GM12878 (cell line): ENCODE data around the gene RASGEF1B. TPM values are rescaled to one million over a fixed set of nuclear protein-coding genes. Genes with fewer than 3 reads are reported as not detected.

Experiments
- ATAC-seq: fragments of 200-7000 bp; cut with Tn5 transposase; 3 replicates; pipeline ENCODE4 v1.9.1; 2020; ENCODE audit warnings: mild to moderate bottlenecking, moderate library complexity
- BruUV-seq: library from RNA; stranded (reverse); fragments of 400-500 nt; replicated peaks from 2 replicates; lab custom pipeline; 2021; lab: Mats Ljungman, UMichigan
- CTCF ChIA-PET: fragments of 300-600 bp; sonication (Branson Sonifier 250); formaldehyde crosslinking; extraction: SDS; loops from one replicate; lab custom pipeline; 2021; ENCODE audit warnings: inconsistent platforms; lab: Yijun Ruan, JAX
- POLR2A ChIA-PET: fragments of 350-600 bp; formaldehyde crosslinking; extraction: SDS; loops from one replicate; lab custom pipeline; 2021; ENCODE audit warnings: inconsistent platforms; lab: Charles Lee
- RAD21 ChIA-PET: fragments of 300-600 bp; sonication (Branson Sonifier 250); formaldehyde crosslinking; loops from one replicate; lab custom pipeline; 2023; ENCODE audit warnings: antibody characterized with exemption; ENCODE audit not compliant: unreplicated experiment; lab: Charles Lee
- SMC1A ChIA-PET: fragments of 300-600 bp; sonication (Branson Sonifier 250); formaldehyde crosslinking; loops from one replicate; lab custom pipeline; 2023; ENCODE audit not compliant: unreplicated experiment, uncharacterized antibody; lab: Charles Lee
- DNase-seq: peaks from one replicate; pipeline ENCODE4 v3.0.0-alpha.2; 2011; ENCODE audit warnings: low read depth, low spot score
- FAIRE-seq: peaks from 3 replicates; lab custom pipeline; 2011; peaks lifted over from hg19 to GRCh38; lab: Jason Lieb, UNC
- H2AFZ ChIP-seq: 2 replicates; pipeline ENCODE4 v1.6.0; 2011; ENCODE audit warnings: low read depth, low read length, control low read depth; ENCODE audit not compliant: control insufficient read depth
- H3K27ac ChIP-seq: 2 replicates; pipeline ENCODE4 v1.5.1; 2011; ENCODE audit warnings: control low read depth; ENCODE audit not compliant: control insufficient read depth, insufficient read depth
- H3K27me3 ChIP-seq, 2 experiments: replicated peaks in 1 of 2; 2 replicates each; pipeline versions ENCODE4 v1.6.0 to v1.6.1; 2011; ENCODE audit warnings: low read length in 1 of 2; ENCODE audit not compliant: control insufficient read depth in 2 of 2, insufficient read depth in 2 of 2
- H3K36me3 ChIP-seq, 2 experiments: 2 replicates each; pipeline ENCODE4 v1.5.1; 2011; ENCODE audit warnings: low read length in 1 of 2; ENCODE audit not compliant: control insufficient read depth in 2 of 2, insufficient read depth in 2 of 2
- H3K4me1 ChIP-seq: 2 replicates; pipeline ENCODE4 v1.6.1; 2011; ENCODE audit warnings: mild to moderate bottlenecking, low read length, moderate library complexity, mixed read lengths; ENCODE audit not compliant: control insufficient read depth, insufficient read depth
- H3K4me2 ChIP-seq: 2 replicates; pipeline ENCODE4 v1.6.0; 2011; ENCODE audit warnings: control low read depth; ENCODE audit not compliant: control insufficient read depth, insufficient read depth
- H3K4me3 ChIP-seq: fragments of 200-600 bp; sonication (generic); 2 replicates; pipeline ENCODE4 v1.5.1; 2016
- H3K79me2 ChIP-seq: 2 replicates; pipeline ENCODE4 v1.6.0; 2011; ENCODE audit warnings: low read length; ENCODE audit not compliant: control insufficient read depth, insufficient read depth
- H3K9ac ChIP-seq: 2 replicates; pipeline ENCODE4 v1.8.0; 2011; ENCODE audit warnings: low read length, control low read depth, mixed read lengths; ENCODE audit not compliant: control insufficient read depth, insufficient read depth
- H3K9me3 ChIP-seq: replicated peaks from 3 replicates; pipeline ENCODE4 v1.5.1; 2011; ENCODE audit warnings: mild to moderate bottlenecking, low read length; ENCODE audit not compliant: control insufficient read depth, insufficient read depth
- H4K20me1 ChIP-seq: 2 replicates; pipeline ENCODE4 v1.6.0; 2011; ENCODE audit not compliant: control insufficient read depth, insufficient read depth
- HDAC2 ChIP-seq: fragments of 200-600 bp; sonication (generic); IDR thresholded peaks from 2 replicates; pipeline ENCODE4 v1.6.1; 2017
- RUNX3 ChIP-seq: IDR thresholded peaks from 2 replicates; pipeline ENCODE4 v1.6.1; 2012; ENCODE audit warnings: low read length, inconsistent platforms
- SREBF1 ChIP-seq: IDR thresholded peaks from 2 replicates; pipeline ENCODE4 v1.6.1; 2012; ENCODE audit warnings: mild to moderate bottlenecking, low read length
- YBX1 ChIP-seq: fragments of 450-650 bp; IDR thresholded peaks from 2 replicates; pipeline ENCODE4 v1.6.1; 2016; ENCODE audit warnings: antibody characterized with exemption
- ZNF217 ChIP-seq: fragments of 450-650 bp; IDR thresholded peaks from 2 replicates; pipeline ENCODE4 v1.6.1; 2017; ENCODE audit warnings: antibody characterized with exemption, mild to moderate bottlenecking
- ZNF592 ChIP-seq: fragments of 450-650 bp; IDR thresholded peaks from 2 replicates; pipeline ENCODE4 v1.6.1; 2017; ENCODE audit warnings: mild to moderate bottlenecking, moderate library complexity
- ZZZ3 ChIP-seq: IDR thresholded peaks from 2 replicates; pipeline ENCODE4 v1.6.1; 2011; ENCODE audit warnings: low read depth; ENCODE audit not compliant: control insufficient read depth, insufficient read length
- WGBS: methylation state at CpG from one replicate; pipeline ENCODE4 v1.1.6; 2016; ENCODE audit warnings: low lambda C conversion rate; ENCODE audit not compliant: insufficient replicate concordance, insufficient coverage; ENCODE audit errors: missing lambda C conversion rate; 5-methylcytosine and 5-hydroxymethylcytosine counted together
- in situ Hi-C: fragments of 300-500 bp; cut with MboI; formaldehyde crosslinking; loops from 9 replicates; pipeline ENCODE4 v1.14.3; 2018; ENCODE audit warnings: mixed read lengths
- intact Hi-C: fragments of 100-400 bp; cut with micrococcal nuclease; formaldehyde crosslinking; loops from one replicate; pipeline ENCODE4 v1.14.2; 2022; ENCODE audit not compliant: unreplicated experiment
- polyA plus RNA-seq, 11 experiments: library from polyadenylated mRNA; depleted of rRNA in 4 of 11; unstranded in 6 of 11; stranded (reverse) in 5 of 11; fragments of >200 nt; fragmentation: Nextera tagmentation in 4 of 11; fragmentation: Illumina TruSeq in 1 of 11; extraction: Ambion mirVana in 4 of 11; extraction: Trizol in 1 of 11; gene quantifications; 1 replicate in 1 of 11; 2 replicates in 10 of 11; pipeline versions ENCODE4 v1.2.1 to v1.2.3, GENCODE V29; 2011 to 2016; ENCODE audit warnings: inconsistent platforms in 2 of 11, missing spikeins in 2 of 11, low read depth in 1 of 11
- total RNA-seq, 4 experiments: library from RNA; depleted of rRNA in 3 of 4; stranded (reverse); fragments of >200 nt in 3 of 4; fragmentation: Illumina TruSeq in 1 of 4; extraction: Trizol in 1 of 4; gene quantifications; 2 replicates each; pipeline versions ENCODE4 v1.2.1 to v1.2.3, GENCODE V29; 2013 to 2021

RASGEF1B gene
- total and polyA plus RNA-seq, 10 of the 15 experiments (the other 5 are each of a cell fraction or from before 2014, with no cell fraction given), result 0.03 to 0.24 (median 0.10) TPM; not detected in 2

DNA sequence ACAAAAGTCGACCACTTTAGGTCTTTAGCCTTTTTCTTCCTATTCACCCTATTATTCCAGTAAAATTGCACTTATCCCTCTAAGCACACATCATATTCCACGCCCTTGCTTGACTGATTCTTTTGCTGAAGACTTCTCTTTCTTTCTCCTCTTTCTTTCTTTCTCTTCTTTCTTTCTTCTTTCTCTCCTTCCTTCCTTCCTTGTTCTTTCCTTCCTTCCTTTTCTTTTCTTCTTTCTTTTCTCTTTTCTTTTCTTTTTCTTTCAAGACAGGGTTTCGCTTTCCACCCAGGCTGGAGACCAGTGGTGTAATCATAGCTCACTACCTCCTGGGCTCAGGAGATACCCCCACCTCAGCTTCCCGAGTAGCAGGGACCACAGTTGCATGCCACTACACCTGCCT, 61.9 kb downstream of the RASGEF1B start:
- FAIRE-seq (no peak), DNase-seq (no peak), ATAC-seq (no peak)
- 0% methylated on average over 4 of the region's 4 CpGs for WGBS
- Histone ChIP-seq H3K9ac (no peak overlapping the region), H3K27me3 (no peaks in the 10 kb centered on the region), H3K4me3 (no peak overlapping the region), H3K9me3 (no peaks in the 10 kb centered on the region), H3K4me1 (no peaks in the 10 kb centered on the region), H2AFZ (no peak overlapping the region), H3K27ac (no peak overlapping the region), H4K20me1 (no peaks in the 10 kb centered on the region), H3K4me2 (no peak overlapping the region), H3K36me3 (no peaks in the 10 kb centered on the region), H3K79me2 (no peaks in the 10 kb centered on the region)
- in situ Hi-C loops (loop anchor here (5.0 kb wide), 2 partner anchors 427 to 792 kb away; no protein-coding TSS in a partner anchor), intact Hi-C loops (loop anchor here (5.0 kb wide), 3 partner anchors 57 to 857 kb away; no protein-coding TSS in a partner anchor)
- RAD21 ChIA-PET, result no interaction called here
- BruUV-seq, result no TSS peak
- CTCF ChIA-PET, result no interaction called here
- TF ChIP-seq SREBF1 (no peak), ZZZ3 (no peak), HDAC2 (no peak), RUNX3 (no peak), ZNF217 (no peak), ZNF592 (no peak), YBX1 (no peak)
- SMC1A ChIA-PET, result interaction anchor here (1.0 to 1.1 kb wide), 2 partner anchors 17 to 154 kb away, joined by 3 read pairs; no protein-coding TSS in a partner anchor
- POLR2A ChIA-PET, result no interaction called here
